HG03159 (cell line): ENCODE data around the gene NDRG2.

Source experiments
- ATAC-seq: cut with Tn5 transposase; IDR thresholded peaks from one replicate; pipeline ENCODE4 v1.9.1; 2021; ENCODE audit warnings: mild to moderate bottlenecking, moderate library complexity; ENCODE audit not compliant: unreplicated experiment

NDRG2 gene

GRCh38 chr14:21037156-21037555 is 12.3 kb upstream of the NDRG2 start:
- ATAC-seq = no peak

DNA sequence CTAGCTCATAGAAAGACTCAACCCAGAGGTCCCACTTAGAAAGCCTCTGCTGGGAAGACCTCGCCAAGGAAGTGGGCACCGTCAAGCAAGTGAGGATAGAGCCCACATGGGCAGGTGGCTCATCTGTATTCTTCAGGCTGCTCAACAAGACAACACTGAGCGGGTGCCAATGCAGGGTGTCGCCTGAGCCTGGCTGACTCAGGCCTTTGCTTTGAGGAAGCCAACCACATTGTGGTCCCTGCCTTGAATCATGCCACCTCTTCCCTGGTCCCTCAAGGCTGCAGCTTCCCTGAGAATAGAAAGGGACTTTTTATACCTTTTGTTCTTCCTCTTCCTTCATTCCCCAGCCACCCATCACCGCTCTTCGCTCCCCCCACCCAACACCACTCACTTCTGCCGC is 11.9 kb upstream of the NDRG2 start:
- ATAC-seq = no peak

DNA sequence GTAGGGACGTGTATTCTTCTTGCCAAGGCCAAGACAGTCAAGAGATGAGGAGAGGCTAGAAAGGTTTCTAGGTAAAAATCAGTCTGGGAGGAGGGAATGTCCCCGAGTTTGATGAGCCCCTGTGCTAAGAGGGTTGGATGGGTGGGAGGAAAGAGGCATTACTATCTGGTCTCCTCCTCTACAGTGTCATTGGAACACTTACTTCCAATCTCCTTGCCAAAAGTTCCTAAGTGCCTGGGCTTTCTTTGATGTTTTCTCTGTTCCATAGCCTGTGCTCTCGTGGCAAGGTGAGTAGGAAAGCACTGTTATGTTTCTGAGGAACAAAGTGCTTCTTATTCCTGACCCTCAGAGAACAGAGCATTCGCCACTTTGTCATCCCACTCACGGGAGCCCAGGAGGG is 9.8 kb upstream of the NDRG2 start, which contains the start of gene RNASE13:
RNASE13 (minus strand) TSS at position 101 of the 400 bp plus-strand sequence. CDS start 519 bp downstream, outside the sequence.
- no peak for ATAC-seq

DNA sequence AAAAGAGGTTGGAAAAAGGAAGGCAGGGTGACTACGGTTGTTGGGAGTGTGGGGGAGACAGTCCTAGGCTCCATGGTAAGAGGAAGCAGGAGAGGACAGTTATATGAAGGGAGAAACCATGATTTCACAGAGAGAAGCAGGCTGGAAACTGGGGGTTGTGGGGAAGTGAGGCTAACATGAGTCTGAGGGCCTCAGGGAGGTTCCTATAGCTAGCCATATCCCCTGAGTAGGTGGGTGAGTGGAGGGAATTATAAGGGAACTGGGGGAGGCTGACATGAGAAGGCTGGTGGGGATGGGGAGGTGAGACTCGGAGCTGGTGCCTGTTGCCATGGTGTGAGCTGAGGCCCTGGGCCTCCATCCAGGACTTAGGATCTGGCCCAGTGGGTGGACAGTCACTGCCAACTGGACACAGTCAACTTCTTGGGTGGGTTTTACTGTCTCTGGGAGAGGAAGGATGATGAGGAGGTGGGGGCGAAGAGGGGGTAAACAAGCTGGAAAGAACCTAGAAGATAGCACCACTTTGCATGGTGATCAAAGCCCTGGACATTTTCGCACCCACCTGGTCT is 8.4 kb upstream of the NDRG2 start:
- ATAC-seq = no peak

GRCh38 chr14:21032326-21033132 is 7.7 kb upstream of the NDRG2 start:
- ATAC-seq = no peak

- no peak for ATAC-seq
Measured at GRCh38 chr14:21030531-21030930, 5.7 kb upstream of the NDRG2 start.

GRCh38 chr14:21029917-21030316 is 5.1 kb upstream of the NDRG2 start, which contains the start of gene TPPP2:
Gene TPPP2 (plus strand): TSS chr14:21030217. CDS start chr14:21030582, 365 bp downstream.
- ATAC-seq = no peak

- no peak for ATAC-seq
Measured at GRCh38 chr14:21026988-21027315, 2.1 kb upstream of the NDRG2 start.

- no peak for ATAC-seq
Measured at GRCh38 chr14:21026274-21026987, 1.6 kb upstream of the NDRG2 start.

- no peak for ATAC-seq
Measured at GRCh38 chr14:21025371-21026273, 761 bp upstream of the NDRG2 start.

DNA sequence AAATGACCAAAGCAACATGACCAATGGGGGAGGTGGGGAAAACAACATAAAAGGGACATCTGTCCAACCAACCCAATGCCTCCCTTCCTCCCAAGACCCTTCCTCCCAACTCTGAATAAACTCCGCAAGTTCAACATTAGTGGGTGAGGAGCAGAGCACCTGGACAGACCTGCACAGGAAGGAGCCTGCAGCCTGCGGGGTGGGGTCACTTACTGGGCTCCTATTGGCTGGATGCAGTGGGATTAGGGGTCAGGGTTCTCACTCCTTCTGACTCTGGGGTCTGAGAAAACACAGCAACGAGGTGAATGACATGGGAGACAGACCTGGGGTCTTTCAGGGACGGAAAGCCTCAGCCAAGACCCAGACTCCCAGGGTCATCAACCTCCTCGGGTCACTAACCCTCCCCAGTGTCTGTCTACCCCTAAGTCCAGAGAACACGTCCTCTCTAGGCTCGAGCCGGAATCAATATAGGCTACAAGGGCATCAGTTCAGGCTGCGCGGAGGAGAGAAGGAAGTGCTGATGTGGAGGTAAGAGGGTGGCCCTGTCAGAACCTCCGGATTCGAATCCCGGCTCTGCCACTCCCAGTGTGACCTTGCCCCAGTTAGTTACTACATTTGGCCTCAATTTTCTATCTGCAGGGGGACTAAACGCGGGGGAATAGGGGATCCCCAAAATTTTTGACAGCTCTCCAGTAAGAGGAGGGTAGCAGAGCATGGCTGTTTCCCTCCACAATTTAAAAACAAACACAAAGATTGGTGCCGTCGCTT is 860 bp downstream of the NDRG2 start:
- no peak for ATAC-seq

GRCh38 chr14:21023174-21023573 is 1.7 kb downstream of the NDRG2 start:
- ATAC-seq = no peak

- ATAC-seq = no peak
Measured at GRCh38 chr14:21022686-21023085, 2.2 kb downstream of the NDRG2 start.

- ATAC-seq = no peak
Measured at GRCh38 chr14:21020977-21021545, 3.8 kb downstream of the NDRG2 start.

DNA sequence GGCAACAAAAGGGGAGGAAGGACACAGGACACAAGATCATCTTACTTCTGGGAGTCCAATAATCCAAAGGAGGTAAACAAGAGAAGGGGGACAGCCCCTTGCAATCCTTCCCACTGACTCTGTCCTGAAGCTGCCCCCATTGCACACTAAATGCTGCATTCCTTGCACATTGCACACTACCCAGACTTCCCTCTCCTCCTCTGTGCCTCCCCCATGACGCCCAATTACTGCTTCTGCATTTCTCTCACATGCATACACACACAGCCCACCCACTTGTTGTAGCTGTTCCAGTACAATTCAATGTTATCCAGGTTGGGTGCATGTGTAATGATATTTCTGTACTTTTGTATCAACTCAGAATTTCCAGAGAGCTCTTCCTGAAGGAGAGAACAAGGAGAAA is 5.5 kb downstream of the NDRG2 start:
- ATAC-seq = no peak

DNA sequence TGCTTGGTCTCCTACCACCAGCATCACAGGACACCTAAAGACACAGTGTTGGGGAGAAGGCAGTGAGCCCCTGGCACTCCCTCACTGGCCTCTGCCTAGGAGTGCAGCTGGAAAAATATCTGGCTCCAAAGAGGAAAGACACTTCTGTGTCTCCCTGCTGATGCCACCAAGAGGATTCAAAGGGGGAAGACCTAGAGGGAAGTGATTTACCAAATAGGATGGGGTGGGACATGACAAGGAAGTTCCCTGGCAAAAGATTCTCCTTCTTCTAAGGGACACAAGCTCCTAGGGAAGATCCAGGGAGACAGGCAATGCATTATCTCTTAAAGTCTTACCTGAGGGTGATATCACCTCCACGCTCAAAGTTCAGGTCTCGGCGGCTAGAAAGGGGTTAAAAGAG is 6.1 kb downstream of the NDRG2 start:
- no peak for ATAC-seq

DNA sequence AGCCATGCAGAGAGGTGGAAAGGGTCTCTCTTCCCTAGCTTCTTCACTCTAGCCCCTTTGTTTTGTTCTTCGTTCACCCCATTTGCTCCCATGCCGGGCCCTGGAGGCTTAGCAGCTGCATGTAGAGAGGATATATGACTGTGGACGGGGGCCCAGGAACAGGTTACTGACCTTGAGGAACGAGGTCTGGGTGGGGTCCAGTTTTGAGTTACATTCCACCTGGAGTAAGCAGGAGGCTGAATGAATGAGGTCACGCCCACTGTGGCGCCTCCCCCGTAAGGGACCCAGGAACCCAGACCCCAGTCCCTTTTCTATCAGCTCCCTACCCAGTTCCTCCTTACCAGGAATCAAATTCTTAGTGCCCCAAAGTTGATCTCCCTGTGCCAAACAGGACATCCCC is 6.6 kb downstream of the NDRG2 start:
- ATAC-seq = no peak

- ATAC-seq = no peak
Measured at GRCh38 chr14:21017528-21018245, 7.2 kb downstream of the NDRG2 start.
